Testis (tissue), 2 donors: Measurements from ENCODE around the gene LPAR1.

Source experiments
- CTCF ChIP-seq, 3 experiments: fragments of 450-650 bp in 2 of 3; fragments of 200-600 bp in 1 of 3; sonication (generic) in 1 of 3; IDR thresholded peaks; one replicate each; pipeline ENCODE4 v1.5.1; 2016 to 2019; ENCODE audit warnings: antibody characterized with exemption in 3 of 3, mild to moderate bottlenecking in 2 of 3, moderate library complexity in 1 of 3
- POLR2A ChIP-seq: fragments of 450-650 bp; IDR thresholded peaks from one replicate; pipeline ENCODE4 v1.6.1; 2017; ENCODE audit warnings: antibody characterized with exemption, mild to moderate bottlenecking, moderate library complexity

- TF ChIP-seq CTCF (IDR thresholded peaks at IDR 0.05) = no peak
- no peak for TF ChIP-seq POLR2A
These were observed 30.5 kb upstream of the LPAR1 start for GRCh38 chr9:111068771-111069170.
